Stomach (tissue), 4 donors: ENCODE data around the gene TBX10.

ENCODE experiments used
- CTCF ChIP-seq, 7 experiments: fragments of 450-650 bp in 4 of 7; fragments of 200-600 bp in 3 of 7; sonication (generic) in 3 of 7; IDR thresholded peaks; one replicate each; pipeline ENCODE4 v1.5.1; 2016 to 2019; ENCODE audit warnings: antibody characterized with exemption in 7 of 7, control low read depth in 2 of 7, mild to moderate bottlenecking in 1 of 7
- EP300 ChIP-seq: sonication (generic); formaldehyde crosslinking; IDR thresholded peaks from one replicate; pipeline ENCODE4 v1.6.1; 2017; ENCODE audit warnings: antibody characterized with exemption
- POLR2A ChIP-seq, 4 donors: fragments of 450-650 bp; IDR thresholded peaks; one replicate each; pipeline ENCODE4 v1.6.1; 2016; ENCODE audit warnings: antibody characterized with exemption in 4 of 4, control low read depth in 2 of 4, mild to moderate bottlenecking in 1 of 4, moderate library complexity in 1 of 4

GRCh38 chr11:67652965-67653845 lies 13.6 kb upstream of the TBX10 start:
- TF ChIP-seq CTCF (IDR thresholded peaks at IDR 0.05) (no peak), POLR2A (IDR thresholded peaks at IDR 0.05) (no peak), EP300 (no peak)
